ENCODE measurements around the gene CCDC69.

DNA sequence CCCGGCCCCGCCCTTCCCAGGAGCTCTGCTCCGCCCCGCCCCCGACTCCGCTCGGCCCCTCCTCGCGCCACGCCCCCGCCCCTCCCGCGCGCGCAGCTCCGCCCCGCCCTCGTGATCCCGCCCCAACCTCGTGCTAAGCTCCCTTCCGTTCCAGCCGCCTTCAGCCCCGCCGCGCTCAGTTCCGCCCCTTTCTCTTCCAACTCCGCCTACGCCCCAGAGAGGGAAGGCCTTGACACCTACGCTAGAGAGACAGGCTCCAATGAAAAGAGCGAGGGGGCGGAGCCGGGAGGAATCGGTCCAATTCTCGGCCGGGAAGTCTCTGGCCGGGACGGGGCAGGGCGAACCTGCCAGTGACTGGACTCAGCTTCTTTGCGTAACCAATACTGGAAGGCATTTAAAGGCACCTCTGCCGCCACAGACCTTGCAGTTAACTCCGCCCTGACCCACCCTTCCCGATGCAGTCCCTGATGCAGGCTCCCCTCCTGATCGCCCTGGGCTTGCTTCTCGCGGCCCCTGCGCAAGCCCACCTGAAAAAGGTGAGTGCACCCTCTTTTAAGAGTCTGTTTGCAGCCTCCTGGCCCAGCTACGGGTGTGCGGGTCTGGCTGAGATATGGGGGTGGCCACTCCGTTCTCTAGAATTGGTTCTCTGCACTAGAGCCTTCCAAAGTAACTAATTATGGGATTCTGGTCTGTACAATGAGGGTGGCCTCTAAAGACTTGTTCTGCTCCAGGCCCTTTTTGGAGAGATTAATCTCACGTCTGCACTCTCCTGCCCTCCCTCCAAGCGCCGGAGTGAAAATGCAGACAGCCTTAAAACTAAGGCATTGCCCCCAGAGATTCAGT is 29.1 kb upstream of the CCDC69 start, which contains the start of gene GM2A:
- TF ChIP-seq, protein P1, sequence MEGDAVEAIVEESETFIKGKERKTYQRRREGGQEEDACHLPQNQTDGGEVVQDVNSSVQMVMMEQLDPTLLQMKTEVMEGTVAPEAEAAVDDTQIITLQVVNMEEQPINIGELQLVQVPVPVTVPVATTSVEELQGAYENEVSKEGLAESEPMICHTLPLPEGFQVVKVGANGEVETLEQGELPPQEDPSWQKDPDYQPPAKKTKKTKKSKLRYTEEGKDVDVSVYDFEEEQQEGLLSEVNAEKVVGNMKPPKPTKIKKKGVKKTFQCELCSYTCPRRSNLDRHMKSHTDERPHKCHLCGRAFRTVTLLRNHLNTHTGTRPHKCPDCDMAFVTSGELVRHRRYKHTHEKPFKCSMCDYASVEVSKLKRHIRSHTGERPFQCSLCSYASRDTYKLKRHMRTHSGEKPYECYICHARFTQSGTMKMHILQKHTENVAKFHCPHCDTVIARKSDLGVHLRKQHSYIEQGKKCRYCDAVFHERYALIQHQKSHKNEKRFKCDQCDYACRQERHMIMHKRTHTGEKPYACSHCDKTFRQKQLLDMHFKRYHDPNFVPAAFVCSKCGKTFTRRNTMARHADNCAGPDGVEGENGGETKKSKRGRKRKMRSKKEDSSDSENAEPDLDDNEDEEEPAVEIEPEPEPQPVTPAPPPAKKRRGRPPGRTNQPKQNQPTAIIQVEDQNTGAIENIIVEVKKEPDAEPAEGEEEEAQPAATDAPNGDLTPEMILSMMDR (IDR thresholded peaks at IDR 0.05), result no peak
- TF ChIP-seq POLR2A (IDR thresholded peaks at IDR 0.05) (peak; percentile 16), EP300 (IDR thresholded peaks at IDR 0.05) (peak; percentile 46)
